ENCODE results near the gene KRTAP10-10.
"Not testable (repeated sequence)": the region's sequence is repeated elsewhere in the genome, so short reads cannot be mapped to it uniquely, and the experiment has no call there.

The KRTAP10-10 gene

DNA sequence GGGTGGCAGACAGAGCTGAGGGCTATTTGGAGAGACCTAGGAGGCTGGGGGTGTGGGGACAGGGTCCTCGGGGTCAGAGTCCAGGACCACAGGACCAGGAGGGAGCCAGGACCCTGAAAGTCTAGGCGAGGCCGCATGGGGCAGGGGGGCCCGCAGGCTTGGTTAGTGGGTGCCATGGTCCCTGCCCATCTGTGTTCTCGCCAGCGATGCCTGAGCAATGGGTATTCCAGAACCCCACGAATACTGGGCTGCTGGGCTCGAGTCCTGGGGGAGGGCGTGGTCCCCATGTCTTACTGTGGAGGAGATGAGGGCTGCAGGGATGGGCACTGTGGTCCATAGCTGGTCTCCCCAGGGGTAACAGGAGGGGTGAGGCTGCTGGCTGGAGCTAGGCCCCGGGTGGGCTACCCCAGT, 46.8 kb upstream of the KRTAP10-10 start:
- Histone ChIP-seq H3K27me3 (ENCODE audit: control insufficient read depth in 3 of 3, insufficient read depth in 3 of 3, low read depth in 1 of 3, low read length in 3 of 3) (no peaks in the 10 kb centered on the region), H3K4ac (ENCODE audit: low read length) (no peak overlapping the region), H3K18ac (ENCODE audit: low read length) (peak overlapping the region; percentile 33), H2BK12ac (ENCODE audit: low read length) (peak overlapping the region; percentile 67), H2BK120ac (ENCODE audit: low read depth, low read length) (no peak overlapping the region), H3K27ac (replicated peaks; ENCODE audit: low read length) (no peak overlapping the region), H3K23ac (ENCODE audit: low read depth, low read length, poor library complexity) (peak overlapping the region; percentile 3), H3K4me1 (ENCODE audit: control insufficient read depth in 2 of 2, insufficient read depth in 1 of 2, low read depth in 1 of 2, low read length in 2 of 2) (peaks cover 3 to 6% of the 10 kb centered on the region in 2 donors), H2AK5ac (ENCODE audit: low read depth, low read length) (peak overlapping the region; percentile 92), H2BK5ac (ENCODE audit: low read length) (peak overlapping the region; percentile 53), H3K14ac (ENCODE audit: low read length) (peak overlapping the region; percentile 38), H3K79me1 (ENCODE audit: low read depth, low read length) (peaks cover 3% of the 10 kb centered on the region), H3K36me3 (replicated peaks in 1 of 2; ENCODE audit: control insufficient read depth in 2 of 2, insufficient read depth in 2 of 2, low read length in 2 of 2) (no peaks in the 10 kb centered on the region), H3K9ac (ENCODE audit: low read depth, low read length, poor library complexity) (no peak overlapping the region), H2AFZ (ENCODE audit: low read length) (no peak overlapping the region), H4K91ac (ENCODE audit: low read depth, low read length, poor library complexity) (no peak overlapping the region), H3K4me2 (ENCODE audit: insufficient read depth, low read length, poor library complexity, severe bottlenecking) (no peak overlapping the region), H3K4me3 (ENCODE audit: low read length in 2 of 2) (no peak overlapping the region), H3K9me3 (replicated peaks in 1 of 2; ENCODE audit: control insufficient read depth in 2 of 2, insufficient read depth in 1 of 2, low read depth in 1 of 2, low read length in 2 of 2) (peaks cover 0 to 3% of the 10 kb centered on the region in 2 donors), H4K8ac (ENCODE audit: low read depth, low read length) (no peak overlapping the region), H2BK15ac (ENCODE audit: low read length) (no peak overlapping the region)
- WGBS, 2 donors (ENCODE audit: extremely low coverage in 2 of 2, insufficient read length in 2 of 2, insufficient replicate concordance in 1 of 2): no CpG with 5 or more reads among the region's 10 CpGs
- no peak for DNase-seq (ENCODE audit: low spot score)

DNA sequence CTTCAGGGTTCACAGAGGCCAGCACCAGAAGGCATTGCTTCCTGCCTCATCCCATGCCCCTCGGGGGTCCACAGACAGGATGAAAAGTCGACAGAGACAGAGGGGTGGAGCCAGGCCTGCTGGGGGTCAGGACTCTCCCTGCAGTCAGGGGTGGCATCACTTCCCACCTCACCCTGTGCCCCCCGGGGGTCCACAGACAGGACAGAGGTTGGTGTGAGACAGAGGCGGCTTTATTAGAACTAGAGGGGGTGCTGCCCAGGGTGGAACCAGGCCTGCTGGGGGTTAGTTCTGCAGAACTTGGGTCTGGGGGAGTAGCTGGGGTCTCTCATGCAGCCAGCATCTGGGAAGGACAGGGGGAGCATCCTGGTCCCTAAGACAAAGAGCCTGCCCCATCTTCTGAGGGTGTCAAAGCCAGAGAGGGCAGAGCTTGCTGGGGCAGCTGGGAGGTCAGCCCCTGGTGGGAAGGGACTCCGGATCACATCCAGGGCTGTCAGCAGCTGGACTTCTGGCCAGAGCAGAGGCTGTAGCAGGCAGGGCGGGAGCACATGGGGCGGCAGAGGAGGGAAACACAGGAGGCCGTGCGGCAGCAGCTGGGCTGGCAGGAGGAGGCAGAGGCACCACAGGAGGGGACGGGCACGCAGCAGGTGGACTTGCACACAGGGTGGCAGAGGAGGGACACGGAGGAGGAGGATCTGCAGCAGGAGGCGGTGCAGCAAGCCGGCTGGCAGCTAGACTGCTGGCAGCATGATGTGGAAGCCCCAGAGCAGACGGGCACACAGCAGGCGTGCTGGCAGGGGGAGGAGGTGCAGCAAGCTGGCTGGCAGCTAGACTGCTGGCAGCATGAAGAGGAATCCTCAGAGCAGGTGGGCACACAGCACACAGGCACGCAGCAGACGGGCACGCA, 46.0 kb upstream of the KRTAP10-10 start:
- H2BK12ac ChIP-seq (ENCODE audit: low read length): peak overlapping the region; percentile 94
- H3K4me2 ChIP-seq (ENCODE audit: insufficient read depth, low read length, poor library complexity, severe bottlenecking); H2BK120ac ChIP-seq (ENCODE audit: low read depth, low read length); H4K8ac ChIP-seq (ENCODE audit: low read depth, low read length); H3K4me3 ChIP-seq (ENCODE audit: low read length in 2 of 2); H2BK15ac ChIP-seq (ENCODE audit: low read length); H2AFZ ChIP-seq (ENCODE audit: low read length); H3K9ac ChIP-seq (ENCODE audit: low read depth, low read length, poor library complexity); H2BK5ac ChIP-seq (ENCODE audit: low read length); DNase-seq (ENCODE audit: low spot score); H3K4me1 ChIP-seq (ENCODE audit: control insufficient read depth in 2 of 2, insufficient read depth in 1 of 2, low read depth in 1 of 2, low read length in 2 of 2); H4K91ac ChIP-seq (ENCODE audit: low read depth, low read length, poor library complexity); H3K36me3 ChIP-seq (replicated peaks in 1 of 2; ENCODE audit: control insufficient read depth in 2 of 2, insufficient read depth in 2 of 2, low read length in 2 of 2); H3K27me3 ChIP-seq (ENCODE audit: control insufficient read depth in 3 of 3, insufficient read depth in 3 of 3, low read depth in 1 of 3, low read length in 3 of 3); H3K9me3 ChIP-seq (replicated peaks in 1 of 2; ENCODE audit: control insufficient read depth in 2 of 2, insufficient read depth in 1 of 2, low read depth in 1 of 2, low read length in 2 of 2); H3K4ac ChIP-seq (ENCODE audit: low read length); H3K79me1 ChIP-seq (ENCODE audit: low read depth, low read length); H3K27ac ChIP-seq (replicated peaks; ENCODE audit: low read length): not testable (repeated sequence)
- peak overlapping the region; percentile 89 for H3K14ac ChIP-seq (ENCODE audit: low read length)
- H3K18ac ChIP-seq (ENCODE audit: low read length): peak overlapping the region; percentile 87
- H3K23ac ChIP-seq (ENCODE audit: low read depth, low read length, poor library complexity): peak overlapping the region; percentile 73
- no CpG with 5 or more reads among the region's 19 CpGs for WGBS, 2 donors (ENCODE audit: extremely low coverage in 2 of 2, insufficient read length in 2 of 2, insufficient replicate concordance in 1 of 2)
- H2AK5ac ChIP-seq (ENCODE audit: low read depth, low read length): peak overlapping the region; percentile 75

DNA sequence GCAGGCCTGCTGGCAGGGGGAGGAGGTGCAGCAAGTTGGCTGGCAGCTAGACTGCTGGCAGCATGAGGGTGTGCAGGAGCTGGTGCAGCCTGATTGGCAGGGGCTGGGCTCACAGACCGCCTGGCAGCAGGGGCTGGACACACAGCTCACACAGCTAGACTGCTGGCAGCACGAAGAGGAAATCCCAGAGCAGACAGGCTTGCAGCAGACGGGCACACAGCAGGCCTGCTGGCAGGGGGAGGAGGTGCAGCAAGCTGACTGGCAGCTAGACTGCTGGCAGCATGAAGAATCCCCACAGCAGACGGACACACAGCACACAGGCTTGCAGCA, 45.4 kb upstream of the KRTAP10-10 start:
- H4K8ac ChIP-seq (ENCODE audit: low read depth, low read length); H2BK15ac ChIP-seq (ENCODE audit: low read length); H3K4me1 ChIP-seq (ENCODE audit: control insufficient read depth in 2 of 2, insufficient read depth in 1 of 2, low read depth in 1 of 2, low read length in 2 of 2); H3K4me2 ChIP-seq (ENCODE audit: insufficient read depth, low read length, poor library complexity, severe bottlenecking); H3K27ac ChIP-seq (replicated peaks; ENCODE audit: low read length); DNase-seq (ENCODE audit: low spot score); H2BK120ac ChIP-seq (ENCODE audit: low read depth, low read length); H3K79me1 ChIP-seq (ENCODE audit: low read depth, low read length); H2AFZ ChIP-seq (ENCODE audit: low read length); H3K27me3 ChIP-seq (ENCODE audit: control insufficient read depth in 3 of 3, insufficient read depth in 3 of 3, low read depth in 1 of 3, low read length in 3 of 3); H3K4ac ChIP-seq (ENCODE audit: low read length); H3K9me3 ChIP-seq (replicated peaks in 1 of 2; ENCODE audit: control insufficient read depth in 2 of 2, insufficient read depth in 1 of 2, low read depth in 1 of 2, low read length in 2 of 2); H3K36me3 ChIP-seq (replicated peaks in 1 of 2; ENCODE audit: control insufficient read depth in 2 of 2, insufficient read depth in 2 of 2, low read length in 2 of 2); H3K9ac ChIP-seq (ENCODE audit: low read depth, low read length, poor library complexity); H2BK5ac ChIP-seq (ENCODE audit: low read length); H4K91ac ChIP-seq (ENCODE audit: low read depth, low read length, poor library complexity); H3K4me3 ChIP-seq (ENCODE audit: low read length in 2 of 2): not testable (repeated sequence)
- Histone ChIP-seq H2BK12ac (ENCODE audit: low read length) (peak overlapping the region; percentile 94), H3K14ac (ENCODE audit: low read length) (peak overlapping the region; percentile 89), H3K23ac (ENCODE audit: low read depth, low read length, poor library complexity) (peak overlapping the region; percentile 73), H2AK5ac (ENCODE audit: low read depth, low read length) (peak overlapping the region; percentile 75), H3K18ac (ENCODE audit: low read length) (peak overlapping the region; percentile 87)
- WGBS, 2 donors (ENCODE audit: extremely low coverage in 2 of 2, insufficient read length in 2 of 2, insufficient replicate concordance in 1 of 2): no CpG with 5 or more reads among the region's 4 CpGs

DNA sequence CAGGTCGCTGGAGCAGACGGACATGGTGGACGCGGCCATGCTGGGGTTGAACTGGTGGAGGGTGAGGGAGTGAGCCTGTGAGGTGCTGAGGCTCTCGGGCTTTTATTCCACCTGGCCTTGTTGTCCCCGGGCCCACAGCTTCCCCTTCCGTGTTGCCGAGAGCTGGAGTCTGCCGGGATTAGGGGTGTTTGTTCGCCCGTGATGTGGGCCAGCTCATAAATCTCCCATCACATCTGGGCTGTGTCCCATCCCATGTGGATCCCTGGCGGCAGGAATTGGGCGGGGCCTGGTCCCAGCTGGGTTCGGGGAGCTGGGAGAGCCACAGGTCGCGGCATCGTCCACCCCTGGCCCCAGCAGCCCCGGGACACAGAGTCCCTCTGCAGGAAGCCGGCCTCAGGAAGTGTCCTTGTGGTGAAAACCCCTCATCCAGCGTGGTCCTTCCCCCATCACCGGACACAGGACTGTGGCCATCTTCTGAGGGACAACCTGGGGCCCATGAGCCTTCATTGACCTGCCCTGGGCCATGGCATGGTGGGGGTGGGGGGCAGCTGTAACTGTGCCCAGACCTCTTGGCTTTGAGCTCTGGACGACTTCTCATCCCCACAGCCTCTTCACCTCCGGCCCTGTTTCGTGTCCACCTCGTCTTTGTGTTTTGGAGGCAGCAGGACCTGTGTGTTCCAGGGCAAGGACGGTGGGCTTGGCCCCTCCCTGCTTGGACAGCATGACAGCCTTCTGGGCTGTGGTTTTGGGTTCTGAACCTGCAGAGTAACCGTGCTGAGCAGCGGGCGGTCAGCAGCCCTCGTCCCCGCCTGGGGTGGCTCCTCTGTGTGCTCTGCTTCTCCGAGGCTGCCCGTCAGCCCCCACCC, 44.5 kb upstream of the KRTAP10-10 start, which contains the start of gene KRTAP10-6:
KRTAP10-6 (minus strand) TSS at position 60 of the 866 bp plus-strand sequence; CDS start at position 39, 21 bp downstream.
- H3K36me3 ChIP-seq (replicated peaks in 1 of 2; ENCODE audit: control insufficient read depth in 2 of 2, insufficient read depth in 2 of 2, low read length in 2 of 2): no peaks in the 10 kb centered on the region
- no CpG with 5 or more reads among the region's 33 CpGs for WGBS, 2 donors (ENCODE audit: extremely low coverage in 2 of 2, insufficient read length in 2 of 2, insufficient replicate concordance in 1 of 2)
- peak within 1 kb of the TSS; percentile 75 for H2BK5ac ChIP-seq (ENCODE audit: low read length)
- no peak within 1 kb of the TSS for H3K4me3 ChIP-seq (ENCODE audit: low read length in 2 of 2)
- H3K4me1 ChIP-seq (ENCODE audit: control insufficient read depth in 2 of 2, insufficient read depth in 1 of 2, low read depth in 1 of 2, low read length in 2 of 2): peaks cover 3 to 6% of the 10 kb centered on the region in 2 donors
- DNase-seq (ENCODE audit: low spot score): no peak
- no peak within 1 kb of the TSS for H3K9ac ChIP-seq (ENCODE audit: low read depth, low read length, poor library complexity)
- peaks cover 0 to 3% of the 10 kb centered on the region in 2 donors for H3K9me3 ChIP-seq (replicated peaks in 1 of 2; ENCODE audit: control insufficient read depth in 2 of 2, insufficient read depth in 1 of 2, low read depth in 1 of 2, low read length in 2 of 2)
- H3K4ac ChIP-seq (ENCODE audit: low read length): peak within 1 kb of the TSS; percentile 1
- peak within 1 kb of the TSS; percentile 100 for H3K18ac ChIP-seq (ENCODE audit: low read length)
- H3K27me3 ChIP-seq (ENCODE audit: control insufficient read depth in 3 of 3, insufficient read depth in 3 of 3, low read depth in 1 of 3, low read length in 3 of 3): no peaks in the 10 kb centered on the region
- H4K8ac ChIP-seq (ENCODE audit: low read depth, low read length): peak within 1 kb of the TSS; percentile 43
- H3K23ac ChIP-seq (ENCODE audit: low read depth, low read length, poor library complexity): peak within 1 kb of the TSS; percentile 73
- peak within 1 kb of the TSS; percentile 98 for H2BK12ac ChIP-seq (ENCODE audit: low read length)
- no peak within 1 kb of the TSS for H4K91ac ChIP-seq (ENCODE audit: low read depth, low read length, poor library complexity)
- peak within 1 kb of the TSS; percentile 89 for H3K14ac ChIP-seq (ENCODE audit: low read length)
- no peak within 1 kb of the TSS for H3K27ac ChIP-seq (replicated peaks; ENCODE audit: low read length)
- peak within 1 kb of the TSS; percentile 87 for H2BK15ac ChIP-seq (ENCODE audit: low read length)
- peaks cover 3% of the 10 kb centered on the region for H3K79me1 ChIP-seq (ENCODE audit: low read depth, low read length)
- H2AK5ac ChIP-seq (ENCODE audit: low read depth, low read length): peak within 1 kb of the TSS; percentile 99
- peak within 1 kb of the TSS; percentile 72 for H2AFZ ChIP-seq (ENCODE audit: low read length)
- peak within 1 kb of the TSS; percentile 38 for H2BK120ac ChIP-seq (ENCODE audit: low read depth, low read length)
- H3K4me2 ChIP-seq (ENCODE audit: insufficient read depth, low read length, poor library complexity, severe bottlenecking): no peak within 1 kb of the TSS
